ENCODE measurements around the gene STRIP2. TPM values are rescaled to one million over a fixed set of nuclear protein-coding genes. Genes with fewer than 3 reads are reported as not detected.

The STRIP2 gene
- total and polyA plus RNA-seq, 2 experiments from 2014 or later = 4.7 to 10.6 TPM

- TF ChIP-seq ETS1 (IDR thresholded peaks at IDR 0.05) = no peak
- TF ChIP-seq STAT1 (IDR thresholded peaks at IDR 0.05; ENCODE audit: unreplicated experiment) = no peak
- no peak for TF ChIP-seq CTCF (conservative IDR thresholded peaks at IDR 0.05; ENCODE audit: low read depth in 2 of 2)
- TF ChIP-seq ZNF331 (CRISPR knock-in tag; IDR thresholded peaks at IDR 0.05; ENCODE audit: low read depth) = no peak
- no peak for TF ChIP-seq NANOG (IDR thresholded peaks at IDR 0.05; ENCODE audit: borderline replicate concordance)
- no peak for TF ChIP-seq ZNF114 (CRISPR knock-in tag; IDR thresholded peaks at IDR 0.05)
- no peak for TF ChIP-seq POLR2AphosphoS5 (IDR thresholded peaks at IDR 0.05; ENCODE audit: low read depth)
- no peak for TF ChIP-seq ZNF462 (CRISPR knock-in tag; IDR thresholded peaks at IDR 0.05)
- no peak for TF ChIP-seq EZH2phosphoT487 (IDR thresholded peaks at IDR 0.05; ENCODE audit: unreplicated experiment)
- no peak for TF ChIP-seq EZH2 (IDR thresholded peaks at IDR 0.05; ENCODE audit: low read depth, unreplicated experiment)
- no peak for TF ChIP-seq JUNB (IDR thresholded peaks at IDR 0.05; ENCODE audit: unreplicated experiment)
- TF ChIP-seq, protein P1, sequence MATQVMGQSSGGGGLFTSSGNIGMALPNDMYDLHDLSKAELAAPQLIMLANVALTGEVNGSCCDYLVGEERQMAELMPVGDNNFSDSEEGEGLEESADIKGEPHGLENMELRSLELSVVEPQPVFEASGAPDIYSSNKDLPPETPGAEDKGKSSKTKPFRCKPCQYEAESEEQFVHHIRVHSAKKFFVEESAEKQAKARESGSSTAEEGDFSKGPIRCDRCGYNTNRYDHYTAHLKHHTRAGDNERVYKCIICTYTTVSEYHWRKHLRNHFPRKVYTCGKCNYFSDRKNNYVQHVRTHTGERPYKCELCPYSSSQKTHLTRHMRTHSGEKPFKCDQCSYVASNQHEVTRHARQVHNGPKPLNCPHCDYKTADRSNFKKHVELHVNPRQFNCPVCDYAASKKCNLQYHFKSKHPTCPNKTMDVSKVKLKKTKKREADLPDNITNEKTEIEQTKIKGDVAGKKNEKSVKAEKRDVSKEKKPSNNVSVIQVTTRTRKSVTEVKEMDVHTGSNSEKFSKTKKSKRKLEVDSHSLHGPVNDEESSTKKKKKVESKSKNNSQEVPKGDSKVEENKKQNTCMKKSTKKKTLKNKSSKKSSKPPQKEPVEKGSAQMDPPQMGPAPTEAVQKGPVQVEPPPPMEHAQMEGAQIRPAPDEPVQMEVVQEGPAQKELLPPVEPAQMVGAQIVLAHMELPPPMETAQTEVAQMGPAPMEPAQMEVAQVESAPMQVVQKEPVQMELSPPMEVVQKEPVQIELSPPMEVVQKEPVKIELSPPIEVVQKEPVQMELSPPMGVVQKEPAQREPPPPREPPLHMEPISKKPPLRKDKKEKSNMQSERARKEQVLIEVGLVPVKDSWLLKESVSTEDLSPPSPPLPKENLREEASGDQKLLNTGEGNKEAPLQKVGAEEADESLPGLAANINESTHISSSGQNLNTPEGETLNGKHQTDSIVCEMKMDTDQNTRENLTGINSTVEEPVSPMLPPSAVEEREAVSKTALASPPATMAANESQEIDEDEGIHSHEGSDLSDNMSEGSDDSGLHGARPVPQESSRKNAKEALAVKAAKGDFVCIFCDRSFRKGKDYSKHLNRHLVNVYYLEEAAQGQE (IDR thresholded peaks at IDR 0.05; ENCODE audit: unreplicated experiment) = no peak
- no peak for TF ChIP-seq CREB1 (CRISPR knock-in tag; IDR thresholded peaks at IDR 0.05; ENCODE audit: low read depth)
- no peak overlapping the region for H3K27ac ChIP-seq (ENCODE audit: low read depth)
- Mint-ChIP-seq H3K27ac (no peak overlapping the region), H3K27me3 (ENCODE audit: insufficient read depth, low read depth, poor library complexity) (peaks cover 2% of the 10 kb centered on the region), H3K36me3 (ENCODE audit: low read depth) (peaks cover 12% of the 10 kb centered on the region), H3K9me3 (no peaks in the 10 kb centered on the region), H3K4me1 (peaks cover 6% of the 10 kb centered on the region), H3K4me3 (no peak overlapping the region)
- H3F3A ChIP-seq (replicated peaks; ENCODE audit: low read depth) = no peaks in the 10 kb centered on the region
- peaks cover 7% of the 10 kb centered on the region for H3K36me3 ChIP-seq (ENCODE audit: insufficient read depth)
- H3K4me1 ChIP-seq (ENCODE audit: insufficient read depth) = peaks cover 1% of the 10 kb centered on the region; the same call in 1 of the 2 replicates
- no peak overlapping the region for H3K4me3 ChIP-seq
- peaks cover 2% of the 10 kb centered on the region for H3K27me3 ChIP-seq (ENCODE audit: insufficient read depth)
- DNase-seq (ENCODE audit: low spot score) (no peak), ATAC-seq (no peak)
- H3K79me2 ChIP-seq (replicated peaks; ENCODE audit: insufficient read depth) = no peaks in the 10 kb centered on the region
- no peaks in the 10 kb centered on the region for H4K20me1 ChIP-seq (replicated peaks; ENCODE audit: insufficient read depth)
- no peaks in the 10 kb centered on the region for H3K9me2 ChIP-seq (ENCODE audit: insufficient read depth)
- no peak overlapping the region for H2AFZ ChIP-seq
- no peak overlapping the region for H3K4me2 ChIP-seq
Observed at GRCh38 chr7:129427526-129428045, 6.6 kb upstream of the STRIP2 start.
